NCI-H2081 treated with DMSO at 0.1 percent for 48 hours (cell line): ENCODE data around the gene MEAF6.
A peak's percentile ranks its signal among the peaks of the same experiment; 100 is the strongest.
"Not testable (repeated sequence)": the region's sequence is repeated elsewhere in the genome, so short reads cannot be mapped to it uniquely, and the experiment has no call there.

Source experiments
- DNase-seq: peaks from one replicate; lab custom pipeline; 2025; lab: John Stamatoyannopoulos, UW

The MEAF6 gene

GRCh38 chr1:37514350-37515184 is at the start of gene MEAF6:
MEAF6 (minus strand) TSS chr1:37514766; CDS start chr1:37514746, 20 bp downstream.
- DNase-seq, result peak; percentile 62

DNA sequence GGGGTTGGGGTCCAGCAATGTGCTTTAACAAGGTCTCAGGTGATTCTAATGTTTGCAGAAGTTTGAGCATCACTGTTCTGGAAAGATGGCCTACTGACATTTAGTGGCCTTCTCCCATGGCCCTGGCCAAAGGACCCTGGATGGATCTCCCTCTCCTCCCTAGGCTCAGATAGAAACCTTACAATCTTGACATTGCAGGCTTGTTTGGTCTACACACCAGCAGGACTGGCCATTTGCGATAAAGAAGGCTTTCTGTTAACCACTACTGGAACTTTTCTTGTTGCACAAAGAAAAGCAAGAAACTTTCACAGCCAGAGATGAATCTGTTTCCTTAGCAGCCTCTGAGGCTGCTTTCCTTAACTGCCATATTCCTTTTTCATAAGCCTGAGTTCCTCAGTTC is 48.4 kb upstream of the MEAF6 start:
- DNase-seq, result no peak

- DNase-seq, result no peak
These were observed 46.9 kb upstream of the MEAF6 start for GRCh38 chr1:37561133-37562132.

DNA sequence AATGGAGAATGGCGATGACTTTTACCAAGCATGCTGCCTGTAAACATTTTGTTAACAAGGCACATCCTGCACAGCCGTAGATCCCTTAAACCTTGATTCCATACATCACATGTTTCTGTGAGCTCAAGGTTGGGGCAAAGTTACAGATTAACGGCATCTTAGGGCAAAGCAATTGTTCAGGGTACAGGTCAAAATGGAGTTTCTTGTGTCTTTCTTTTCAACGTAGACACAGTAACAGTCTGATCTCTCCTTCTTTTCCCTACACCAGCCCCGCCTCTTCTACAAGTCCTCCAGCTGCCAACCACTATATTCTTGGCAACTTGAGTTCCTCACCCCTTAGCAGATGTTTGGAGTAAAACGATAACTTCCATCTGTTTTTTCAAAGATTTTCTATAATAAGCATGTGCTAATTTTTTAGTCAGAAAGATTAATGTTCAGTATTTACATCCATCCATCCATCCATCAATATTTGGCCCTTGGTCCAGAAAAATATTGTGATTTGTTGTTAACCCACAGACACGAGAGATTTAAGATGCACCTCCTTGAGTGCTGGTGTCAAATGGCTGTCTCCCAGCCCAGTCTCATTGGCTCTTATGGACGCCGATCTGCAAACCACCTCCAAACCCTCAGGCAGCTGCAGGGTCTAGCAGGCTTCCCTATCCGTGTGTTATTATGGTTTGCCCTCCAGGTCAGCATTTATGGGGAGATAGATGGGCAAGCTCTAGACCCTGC is 46.0 kb upstream of the MEAF6 start:
- DNase-seq, result no peak

- DNase-seq, result not testable (repeated sequence)
These were observed 45.4 kb upstream of the MEAF6 start for GRCh38 chr1:37559957-37560379.

GRCh38 chr1:37559080-37559479 is 44.5 kb upstream of the MEAF6 start:
- no peak for DNase-seq

DNA sequence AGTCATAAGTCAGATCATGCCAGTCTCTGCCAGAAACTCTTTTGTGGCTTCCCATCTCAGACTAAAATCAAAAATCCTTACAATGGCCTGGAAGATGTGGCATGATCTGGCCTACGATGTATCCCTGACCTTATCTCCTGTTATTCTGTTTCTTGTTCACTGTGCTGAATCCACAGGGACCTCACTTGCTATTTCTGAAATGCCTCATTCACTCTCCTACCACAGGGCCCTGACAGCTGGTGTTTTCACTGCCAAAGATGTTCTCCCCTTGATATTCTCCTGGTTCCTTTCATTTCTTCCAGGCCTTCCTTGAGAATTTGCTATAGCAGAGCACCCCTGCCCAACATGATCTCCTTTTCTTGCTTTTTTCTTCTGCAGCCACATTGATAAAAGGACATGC is 43.8 kb upstream of the MEAF6 start:
- DNase-seq, result no peak

- no peak for DNase-seq
These were observed 42.8 kb upstream of the MEAF6 start for GRCh38 chr1:37557402-37557801.

DNA sequence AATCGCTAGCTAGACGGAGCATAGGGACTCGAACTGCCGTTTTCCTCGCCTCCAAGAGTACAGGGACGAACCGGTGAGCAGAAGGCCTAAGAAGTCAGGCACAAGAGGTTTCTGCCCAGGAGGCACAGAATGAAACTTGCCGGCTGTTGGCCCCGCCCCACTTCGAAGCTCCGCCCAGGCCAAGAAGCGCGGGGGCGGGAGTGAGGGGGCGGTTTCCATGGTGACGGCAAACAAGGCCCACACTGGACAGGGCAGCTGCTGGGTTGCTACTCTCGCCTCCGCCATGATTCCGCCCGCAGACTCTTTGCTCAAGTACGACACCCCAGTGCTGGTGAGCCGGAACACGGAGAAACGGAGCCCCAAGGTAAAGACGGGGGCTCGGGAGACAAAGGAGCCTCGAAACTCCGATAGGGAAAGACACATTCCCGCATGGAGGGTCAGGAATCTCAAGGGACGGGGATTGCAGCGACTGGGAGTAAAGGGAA is 42.2 kb upstream of the MEAF6 start, which contains the start of gene DNALI1:
DNALI1 (plus strand) TSS at position 229 of the 485 bp plus-strand sequence; CDS start at position 284, 55 bp downstream.
- DNase-seq, result peak; percentile 68

DNA sequence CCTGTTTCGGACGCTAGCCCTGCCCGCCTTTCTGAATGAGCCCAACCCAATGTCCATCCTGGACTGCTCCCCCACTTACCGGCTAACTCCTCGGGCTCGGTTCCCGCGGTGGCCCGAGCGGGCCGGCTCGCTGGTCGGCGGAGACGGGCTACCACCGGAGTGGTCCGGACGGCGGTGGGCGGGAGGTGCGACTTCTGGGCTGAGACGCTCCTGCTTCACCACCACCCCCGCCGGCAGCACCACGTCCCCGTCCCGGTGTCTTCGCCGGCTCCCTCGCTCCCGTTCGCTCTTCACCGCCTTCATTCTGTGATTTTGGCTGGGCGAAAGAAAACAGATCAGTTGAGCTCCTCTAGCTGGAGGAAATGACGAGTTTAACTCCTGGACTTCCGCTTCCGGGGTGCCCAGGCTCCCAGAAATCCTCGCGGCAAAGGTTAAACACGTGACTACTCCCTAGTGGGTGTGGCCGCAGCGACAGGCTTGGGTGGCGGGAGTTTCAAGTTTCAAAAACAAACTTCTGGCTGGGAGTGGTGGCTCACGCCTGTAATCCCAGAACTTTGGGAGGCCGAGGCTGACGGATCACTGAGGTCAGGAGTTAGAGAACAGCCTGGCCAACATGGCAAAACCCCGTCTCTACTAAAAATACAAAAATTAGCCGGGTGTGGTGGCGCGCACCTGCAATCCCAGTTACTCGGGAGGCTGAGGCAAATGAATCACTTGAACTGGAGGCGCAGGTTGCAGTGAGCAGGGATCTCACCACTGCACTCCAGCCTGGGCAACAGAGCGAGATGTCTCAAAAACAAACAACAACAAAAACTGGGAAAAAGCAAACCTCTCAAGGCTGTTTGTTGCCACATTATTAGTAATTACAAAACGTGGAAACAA is 39.6 kb upstream of the MEAF6 start, which contains the start of gene SNIP1:
SNIP1 (minus strand) TSS at position 367 of the 882 bp plus-strand sequence; CDS start at position 303, 64 bp downstream.
- peak; percentile 79 for DNase-seq

DNA sequence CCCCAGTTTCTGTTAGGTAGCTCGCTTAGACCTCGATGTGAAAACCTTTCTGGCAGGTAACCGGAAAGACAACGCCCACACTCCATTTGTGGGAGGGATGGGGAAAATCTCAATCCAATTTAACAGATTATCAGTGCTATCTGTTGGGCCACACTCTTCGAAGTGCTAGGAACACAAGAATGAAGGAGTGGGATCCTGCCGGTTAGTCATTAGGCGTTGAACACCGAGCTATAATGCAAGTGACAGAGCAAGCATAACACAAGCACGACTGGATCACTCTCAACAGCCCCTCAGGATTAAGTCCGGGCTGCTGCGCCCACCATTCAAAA is 39.0 kb upstream of the MEAF6 start:
- DNase-seq, result no peak

DNA sequence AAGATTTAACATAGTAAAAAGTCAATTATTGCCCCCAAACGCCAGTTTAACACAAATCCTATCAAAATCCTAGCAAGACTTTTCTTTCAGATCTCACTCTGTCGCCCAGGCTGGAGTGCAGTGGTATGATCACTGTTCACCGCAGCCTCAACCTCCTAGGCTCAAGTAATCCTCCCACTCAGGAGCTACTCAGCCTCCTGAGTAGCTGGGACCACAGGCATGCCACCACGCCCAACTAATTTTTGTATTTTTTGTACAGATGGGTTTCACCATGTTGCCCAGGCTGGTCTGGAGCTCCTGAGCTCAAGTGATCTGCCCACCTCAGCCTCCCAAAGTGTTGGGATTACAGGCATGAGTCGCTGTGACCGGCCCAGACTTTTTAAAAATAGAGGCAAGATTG is 34.8 kb upstream of the MEAF6 start:
- DNase-seq, result no peak

- DNase-seq, result no peak
These were observed 30.5 kb upstream of the MEAF6 start for GRCh38 chr1:37545019-37545418.

DNA sequence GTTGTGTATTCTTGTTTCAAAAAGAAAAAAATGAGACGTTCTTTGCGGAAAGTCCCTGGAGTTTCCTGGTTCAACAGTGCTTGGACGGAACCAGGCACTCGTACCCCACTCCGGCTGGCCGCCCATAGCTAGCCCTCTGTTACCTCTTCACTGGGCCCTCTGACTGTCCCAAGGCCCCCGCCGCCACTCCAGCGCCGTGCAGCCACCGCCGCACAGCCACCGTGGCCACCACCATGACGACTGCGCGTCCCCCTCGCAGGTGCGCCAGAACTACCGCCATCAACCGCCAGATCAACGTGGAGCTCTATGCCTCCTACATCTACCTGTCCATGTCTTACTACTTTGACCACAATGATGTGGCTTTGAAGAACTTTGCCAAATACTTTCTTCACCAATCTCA is 30.0 kb upstream of the MEAF6 start:
- no peak for DNase-seq

DNA sequence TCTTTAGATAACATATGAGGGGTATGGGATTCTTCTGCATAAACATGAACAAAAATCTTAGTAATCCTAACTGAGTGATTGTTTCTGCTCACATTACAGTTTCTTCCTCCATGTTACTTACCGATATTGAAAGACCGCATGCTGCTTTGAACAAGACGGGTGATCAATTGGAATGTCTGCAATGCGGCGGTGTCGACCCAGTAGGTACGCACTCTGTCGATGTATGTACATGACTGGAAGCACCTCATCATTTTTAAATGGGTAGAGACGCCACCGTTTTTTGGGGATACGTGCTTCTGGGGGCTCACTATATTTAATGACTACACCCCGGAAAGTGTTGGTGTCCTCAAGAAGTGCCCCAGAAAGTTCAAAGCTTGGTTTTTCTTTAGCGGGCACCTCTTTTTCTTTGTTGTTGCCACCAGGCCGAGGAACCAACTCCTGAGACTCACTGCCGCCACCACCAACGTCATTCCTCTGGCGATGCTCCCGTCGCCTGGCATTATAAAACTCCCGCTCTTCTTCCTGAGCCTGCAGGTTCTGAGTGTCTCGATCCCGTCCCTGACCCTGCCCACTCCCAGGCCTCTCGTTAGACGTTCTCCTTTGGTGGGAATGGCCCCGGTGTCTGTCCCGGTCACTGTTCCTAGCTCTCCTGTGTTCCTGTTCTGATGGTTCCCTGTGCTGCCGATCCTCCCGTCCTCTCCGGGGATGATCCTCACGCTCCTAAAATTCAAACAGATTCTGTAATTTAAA is 25.6 kb upstream of the MEAF6 start:
- DNase-seq, result no peak

DNA sequence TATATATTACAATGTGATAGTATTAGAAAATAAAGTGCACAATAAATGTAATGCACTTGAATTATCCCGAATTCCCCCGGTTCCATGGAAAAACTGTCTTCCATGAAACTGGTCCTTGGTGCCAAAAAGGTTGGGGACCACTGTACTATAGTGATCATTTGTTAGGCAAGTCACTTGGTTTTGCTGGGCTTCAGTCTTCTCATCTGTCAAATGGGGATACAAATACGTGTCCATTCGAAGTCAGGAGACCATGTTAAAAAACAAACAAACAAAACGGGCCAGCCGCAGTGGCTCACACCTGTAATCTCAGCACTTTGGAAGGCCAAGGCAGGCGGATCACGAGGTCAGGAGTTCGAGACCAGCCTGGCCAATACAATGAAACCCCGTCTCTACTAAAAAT is 24.6 kb upstream of the MEAF6 start:
- DNase-seq, result not testable (repeated sequence)

GRCh38 chr1:37537378-37537777 is 22.8 kb upstream of the MEAF6 start:
- DNase-seq, result no peak

GRCh38 chr1:37533317-37534093 is 18.9 kb upstream of the MEAF6 start:
- no peak for DNase-seq
